ACHN (cell line): Measurements from ENCODE around the gene HDAC7.

ENCODE experiments used
- DNase-seq: peaks from one replicate; pipeline ENCODE4 v3.0.0-alpha.2; 2015
- in situ Hi-C: cut with HindIII; loops from 2 replicates; pipeline ENCODE4 v1.10.0; 2017; ENCODE audit warnings: low sequenced_read_pairs, low pct_ligation_motif_present, low pct_unique_long_range_greater_than_20kb

The HDAC7 gene

DNA sequence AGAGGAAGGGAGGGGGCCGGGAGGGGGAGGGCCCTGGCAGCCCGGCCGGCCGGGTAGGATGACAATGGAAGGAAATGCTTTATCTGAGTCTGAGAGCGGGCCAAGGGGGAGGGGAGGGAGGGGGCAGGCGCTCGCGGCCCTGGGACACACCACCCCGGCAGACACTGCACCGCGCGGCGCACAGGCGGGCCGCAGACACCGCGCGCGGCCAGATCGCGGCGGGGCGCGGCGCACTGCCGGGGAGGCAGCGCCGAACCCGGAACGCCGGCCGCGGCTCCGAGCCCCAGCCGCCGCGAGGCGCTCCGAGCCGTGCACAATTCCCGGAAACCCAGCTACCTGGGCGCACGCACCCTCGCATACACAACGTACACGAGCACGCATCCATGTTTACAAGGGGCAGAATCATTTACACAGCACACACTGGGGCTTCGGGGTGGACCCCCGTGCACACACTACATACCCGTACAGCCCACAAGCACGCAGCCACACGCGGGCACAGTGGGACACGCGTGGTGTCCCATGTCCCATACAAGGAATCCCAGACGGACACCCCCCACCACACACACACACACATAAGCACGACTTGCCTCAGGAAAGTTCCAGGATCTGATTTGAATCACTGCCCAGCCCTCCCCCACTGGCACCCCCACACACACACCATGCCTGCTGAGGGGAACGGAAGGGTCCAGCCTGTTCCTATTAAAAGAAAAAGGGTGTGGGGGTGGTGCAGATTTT, at the start of gene HDAC7:
Gene HDAC7 (minus strand): TSS at position 8 of the 735 bp plus-strand sequence. CDS start 118 bp downstream, outside the sequence.
- DNase-seq, result peak; percentile 83
- in situ Hi-C loops, result no loop called here

DNA sequence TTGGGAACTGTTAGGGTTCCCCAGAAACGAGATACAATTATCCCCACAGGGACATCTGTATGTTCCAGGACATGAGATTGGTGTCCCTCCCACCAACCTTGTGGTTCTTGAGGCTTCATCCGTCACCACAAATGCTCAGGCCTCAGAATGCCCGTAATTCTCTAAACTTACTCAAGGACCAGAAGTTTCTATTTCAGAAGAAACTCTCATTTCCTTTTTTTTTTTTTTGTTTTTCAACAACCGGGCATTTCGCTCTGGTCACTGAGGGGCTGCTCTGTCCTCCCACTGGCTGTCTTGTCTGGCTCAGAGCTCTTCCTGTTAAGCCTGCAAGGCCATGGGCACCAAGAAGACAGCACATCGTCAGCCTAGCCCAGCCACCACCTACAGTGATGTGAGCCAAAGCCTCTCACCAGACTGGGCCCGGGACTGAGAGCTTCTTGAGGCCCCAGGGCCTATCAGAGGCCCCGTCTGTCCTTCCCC, 48.9 kb upstream of the HDAC7 start:
- DNase-seq, result no peak
- in situ Hi-C loops, result no loop called here

DNA sequence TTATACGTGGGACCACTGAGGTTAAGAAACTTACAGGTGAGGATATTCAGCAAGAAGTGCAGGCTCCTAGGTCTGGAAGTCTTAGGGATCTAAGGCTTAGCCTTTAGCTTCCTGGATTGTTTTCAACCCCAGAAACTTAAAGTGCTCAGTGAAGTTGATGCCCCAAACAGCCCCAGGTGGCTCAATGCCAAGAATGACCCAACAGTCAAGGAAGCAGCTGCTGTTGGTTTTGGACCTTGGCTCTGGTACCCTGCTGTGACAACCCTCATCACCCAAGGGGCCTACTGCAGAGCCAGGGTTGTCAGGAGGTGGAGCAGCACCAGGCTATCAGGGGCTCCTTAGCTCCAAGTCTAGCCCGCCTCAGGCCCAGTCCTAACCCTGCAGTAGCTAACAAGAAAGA, 48.3 kb upstream of the HDAC7 start:
- in situ Hi-C loops, result no loop called here
- DNase-seq, result no peak

DNA sequence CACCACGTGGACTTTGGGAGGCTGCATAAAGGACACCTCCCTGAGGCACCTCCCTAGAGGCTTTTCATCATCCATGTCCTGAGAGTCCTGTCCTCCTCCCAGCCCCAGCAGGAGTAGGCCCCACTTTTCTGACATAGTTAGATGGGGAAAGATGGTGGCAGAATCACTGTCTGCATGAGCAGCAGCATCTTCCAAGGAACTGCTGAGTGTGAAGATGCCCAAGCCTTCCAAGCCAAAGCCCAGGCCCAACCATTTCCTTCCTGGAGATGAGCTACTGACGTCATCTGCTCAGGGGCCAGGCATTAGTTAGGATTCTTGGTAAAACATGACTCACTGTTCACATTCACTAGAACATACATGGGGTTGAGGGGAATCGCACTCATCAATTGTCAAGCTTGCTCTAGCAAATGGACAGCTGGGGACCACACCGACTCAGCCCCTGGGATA, 47.8 kb upstream of the HDAC7 start:
- no peak for DNase-seq
- in situ Hi-C loops, result no loop called here

DNA sequence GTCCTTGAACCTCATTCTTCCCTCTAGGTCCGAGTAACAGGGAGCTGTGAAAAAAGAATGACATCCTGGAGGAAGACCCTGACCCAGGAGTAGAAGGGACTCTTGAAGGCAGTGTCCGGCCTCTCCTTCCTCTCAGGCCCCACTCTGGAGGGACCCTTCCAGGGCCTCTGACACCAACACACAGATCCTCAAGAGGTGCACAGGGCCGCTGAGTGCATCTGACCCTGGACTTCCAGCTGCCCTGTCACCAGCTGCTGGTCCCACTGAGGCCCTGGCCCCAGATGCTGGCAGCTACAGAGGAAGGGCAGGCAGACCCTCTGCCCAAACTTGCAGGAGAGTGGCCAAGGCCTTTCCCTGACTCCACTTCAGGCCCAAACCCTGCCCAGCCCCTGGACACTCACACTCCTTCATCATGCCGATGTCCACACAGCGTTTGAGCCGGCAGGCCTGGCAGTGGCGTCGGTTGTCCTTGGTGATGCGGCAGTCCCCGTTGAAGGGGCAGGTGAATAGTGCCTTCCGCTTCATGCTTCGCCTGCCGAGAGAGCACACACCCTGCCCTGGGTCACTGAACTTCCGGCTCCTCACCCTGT, 45.0 kb upstream of the HDAC7 start:
- in situ Hi-C loops, result no loop called here
- DNase-seq, result no peak

DNA sequence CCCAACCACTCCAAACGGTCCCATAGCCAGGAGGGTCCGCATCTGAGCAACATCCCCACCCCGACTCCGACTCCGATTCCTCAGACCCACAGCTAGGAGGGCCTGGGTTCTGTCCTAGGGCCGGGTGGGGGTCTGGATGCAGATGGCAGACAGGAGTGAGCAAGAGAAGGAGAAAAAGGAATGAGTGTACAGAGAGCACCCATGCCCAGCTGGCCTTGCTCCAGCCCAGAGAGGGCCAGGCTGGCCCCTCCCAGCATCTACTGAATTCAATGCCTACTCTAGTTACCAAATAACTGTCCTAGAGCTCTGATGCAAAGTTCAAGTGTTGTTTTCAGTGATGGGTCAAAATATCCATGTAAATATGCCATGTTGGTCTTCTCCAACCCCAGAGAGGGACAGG, 44.3 kb upstream of the HDAC7 start:
- in situ Hi-C loops, result no loop called here

DNA sequence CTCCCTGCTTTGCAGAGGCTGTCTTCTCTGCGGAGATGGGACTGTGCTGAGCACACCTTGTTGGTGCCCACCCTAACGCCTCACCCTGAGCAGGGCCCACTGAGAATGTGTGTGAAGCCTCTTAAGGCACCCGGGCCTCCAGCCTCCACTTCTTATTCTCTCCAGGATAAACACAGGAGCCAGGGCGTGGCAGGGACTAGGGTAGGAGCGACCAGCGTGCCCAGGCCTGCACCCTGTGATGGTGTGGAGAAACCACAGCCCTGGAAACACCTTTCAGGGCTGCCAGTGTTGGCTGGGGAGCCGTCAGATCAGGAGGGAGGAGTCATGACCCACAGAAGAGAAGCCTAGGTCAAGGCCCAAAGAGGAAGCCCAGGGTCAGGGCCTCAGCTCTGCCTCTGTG, 43.8 kb upstream of the HDAC7 start:
- DNase-seq, result no peak
- in situ Hi-C loops, result no loop called here

More for the DNA sequence above, 44.3 kb upstream of the HDAC7 start:
- no peak for DNase-seq

DNA sequence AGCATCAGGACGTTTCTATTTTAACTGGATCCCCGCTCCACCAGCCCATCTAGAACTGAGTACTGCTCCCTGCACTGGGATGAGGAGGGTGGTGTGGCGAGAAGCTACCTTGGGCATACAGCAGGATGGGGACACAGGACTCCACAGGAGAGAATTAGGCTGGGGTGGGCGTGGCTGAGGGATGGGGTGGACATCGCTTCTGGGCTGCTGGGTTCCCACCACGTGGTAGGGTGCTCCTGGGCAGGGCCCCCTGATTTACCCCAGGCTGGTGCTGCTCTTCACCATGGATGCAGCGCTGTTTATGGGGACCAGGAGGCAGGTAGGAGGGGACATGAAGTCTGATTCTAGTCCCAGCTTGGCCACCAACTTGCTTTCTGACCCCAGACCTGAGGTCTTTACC, 43.2 kb upstream of the HDAC7 start:
- no peak for DNase-seq
- in situ Hi-C loops, result no loop called here

DNA sequence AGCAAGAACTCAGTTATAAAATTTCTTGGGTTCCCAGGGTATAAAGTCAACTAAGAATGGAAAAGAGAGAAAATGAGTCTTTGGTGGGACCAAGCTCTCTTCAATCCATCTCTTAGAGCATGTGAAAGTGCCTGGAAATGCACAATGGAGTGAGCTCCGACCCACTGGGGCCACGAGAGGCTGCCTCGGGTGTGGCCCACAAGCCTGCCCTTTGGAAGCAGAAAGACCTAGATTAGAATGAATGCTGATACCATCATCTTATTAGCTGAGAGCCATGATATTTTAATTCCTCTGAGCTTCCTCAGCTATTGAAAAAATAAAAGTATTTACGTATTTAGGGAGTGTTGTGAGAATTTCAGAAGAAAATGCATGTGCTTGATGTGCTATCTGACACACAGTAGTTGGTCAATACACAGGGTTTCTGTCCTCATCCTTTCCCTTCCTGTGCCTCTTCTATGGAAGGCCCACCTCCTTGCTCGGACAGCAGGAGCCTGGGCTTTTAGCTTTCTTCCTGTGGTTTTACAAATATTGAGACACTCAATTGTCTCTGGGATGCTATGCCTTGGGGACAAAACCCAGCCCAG, 42.6 kb upstream of the HDAC7 start:
- no peak for DNase-seq
- in situ Hi-C loops, result no loop called here

DNA sequence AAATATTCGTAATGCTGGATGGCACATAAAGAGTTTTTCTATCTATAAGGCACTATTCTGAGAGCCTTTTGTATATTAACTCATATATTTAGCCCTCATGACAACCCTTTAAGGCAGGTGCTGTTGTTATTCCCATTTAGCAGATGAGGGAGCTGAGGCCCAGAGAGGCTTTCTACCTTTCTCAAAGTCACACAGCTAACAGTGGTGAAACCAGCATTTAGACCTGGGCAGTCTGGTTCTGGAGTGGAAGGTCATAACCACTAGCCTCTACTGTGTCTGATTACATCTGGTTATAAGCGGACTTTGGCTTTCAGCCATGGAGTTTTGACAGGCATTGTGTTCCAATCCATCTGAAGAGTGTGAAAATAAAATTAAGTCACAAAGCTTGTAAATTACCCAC, 41.2 kb upstream of the HDAC7 start:
- no peak for DNase-seq
- in situ Hi-C loops, result no loop called here

DNA sequence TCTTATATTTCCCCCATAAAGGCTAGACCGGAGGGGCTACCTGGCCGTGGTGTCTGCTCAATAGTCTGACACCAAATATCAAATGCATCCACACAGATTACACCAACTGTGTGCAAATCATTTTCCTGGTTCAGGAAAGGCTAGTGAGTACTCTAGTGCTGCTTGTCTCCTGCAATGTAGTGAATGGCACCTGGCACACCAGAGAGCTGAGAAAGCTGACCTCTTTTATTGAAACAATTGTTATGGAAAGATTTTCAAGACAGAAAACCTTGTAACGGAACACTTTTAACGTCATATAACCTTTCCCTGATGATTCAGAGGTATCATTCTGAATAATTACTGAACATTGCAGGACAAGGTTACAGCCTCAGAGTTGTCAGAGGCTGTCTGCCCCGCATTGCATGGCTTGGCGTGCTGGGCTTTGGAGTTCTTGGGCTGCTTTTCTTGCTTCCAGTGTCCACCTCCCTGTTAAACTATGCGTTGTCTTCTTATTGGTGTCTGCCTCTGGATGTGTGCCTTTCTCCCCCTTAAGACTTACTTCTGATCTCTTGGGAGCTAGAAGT, 40.7 kb upstream of the HDAC7 start:
- in situ Hi-C loops, result no loop called here
- no peak for DNase-seq

DNA sequence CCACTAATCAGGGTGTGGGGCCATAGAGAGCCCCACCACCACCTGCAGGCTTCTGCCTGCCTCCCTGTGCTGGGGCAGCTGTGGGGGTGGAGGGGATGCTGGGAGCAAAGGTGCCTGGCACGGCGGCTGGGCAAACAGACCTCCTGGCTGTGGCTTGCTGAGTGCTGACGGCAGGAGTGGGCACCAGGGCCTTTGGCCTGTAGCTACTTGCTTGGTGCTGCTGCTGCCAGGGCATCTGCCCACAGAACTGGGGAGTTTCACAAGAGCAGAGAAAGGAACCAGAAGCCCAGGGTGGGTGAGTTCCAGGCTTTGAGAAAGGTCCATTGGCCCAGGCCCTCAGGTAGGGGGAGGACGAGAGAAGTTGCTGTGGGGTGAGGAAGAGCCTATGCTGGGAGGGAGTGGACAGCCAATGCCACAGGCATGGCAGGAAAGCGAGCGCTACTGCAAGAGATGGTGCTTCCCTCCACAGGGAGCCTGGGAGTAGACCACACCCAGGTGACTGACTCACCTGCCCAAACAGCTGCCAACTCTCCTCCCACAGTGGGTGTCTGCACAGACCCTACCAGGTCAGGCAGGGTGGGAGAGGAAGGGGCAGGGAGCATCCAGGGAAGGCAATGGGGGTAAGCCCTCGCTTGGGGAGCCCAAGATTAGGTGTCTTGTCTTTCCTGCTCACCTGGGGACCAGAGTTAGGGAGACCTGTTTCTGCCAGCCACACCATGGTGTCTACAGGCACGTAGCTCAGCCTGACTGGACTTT, 39.0 kb upstream of the HDAC7 start:
- in situ Hi-C loops, result no loop called here
- DNase-seq, result no peak

DNA sequence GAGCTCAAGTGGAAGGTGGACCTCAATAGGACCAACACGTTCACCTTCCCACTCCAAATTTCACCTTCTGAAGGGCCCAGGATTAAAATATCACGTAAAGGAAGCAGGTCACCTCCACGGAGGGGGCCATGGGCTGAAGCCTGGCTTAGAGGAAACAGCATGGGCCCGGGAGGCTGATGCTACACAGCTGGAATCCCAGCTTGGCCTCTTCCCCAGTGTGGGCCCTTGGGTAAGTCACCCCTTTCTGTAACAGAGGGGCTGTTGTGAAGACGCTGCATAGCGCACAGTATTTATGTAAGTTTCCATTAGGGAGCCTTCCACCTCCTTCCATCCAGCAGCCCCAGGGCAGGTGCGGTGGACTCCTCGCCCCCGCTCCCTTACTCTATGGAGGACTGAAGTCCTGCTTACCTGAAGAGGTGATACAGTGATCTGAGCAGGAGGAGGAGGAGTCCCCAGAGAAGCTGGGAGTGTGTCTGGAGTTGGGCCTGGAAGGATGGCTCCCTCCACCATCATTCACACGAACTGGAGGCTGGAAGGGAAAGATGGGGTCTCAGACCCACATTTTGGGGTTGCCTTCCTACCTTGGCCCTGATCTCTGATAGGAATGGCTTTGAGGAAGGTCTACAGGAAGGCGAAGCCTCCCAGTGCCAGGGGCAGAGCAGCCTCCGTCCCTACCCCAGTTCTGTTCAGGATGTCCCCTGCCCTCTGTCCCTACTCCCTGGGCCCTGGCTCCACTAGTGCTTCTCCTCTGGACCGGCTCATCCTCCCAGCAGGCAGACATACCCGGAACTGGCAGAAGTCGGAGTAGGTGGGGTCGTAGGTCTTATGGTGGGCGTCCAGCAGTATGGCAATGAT, 37.2 kb upstream of the HDAC7 start:
- no peak for DNase-seq
- in situ Hi-C loops, result no loop called here

DNA sequence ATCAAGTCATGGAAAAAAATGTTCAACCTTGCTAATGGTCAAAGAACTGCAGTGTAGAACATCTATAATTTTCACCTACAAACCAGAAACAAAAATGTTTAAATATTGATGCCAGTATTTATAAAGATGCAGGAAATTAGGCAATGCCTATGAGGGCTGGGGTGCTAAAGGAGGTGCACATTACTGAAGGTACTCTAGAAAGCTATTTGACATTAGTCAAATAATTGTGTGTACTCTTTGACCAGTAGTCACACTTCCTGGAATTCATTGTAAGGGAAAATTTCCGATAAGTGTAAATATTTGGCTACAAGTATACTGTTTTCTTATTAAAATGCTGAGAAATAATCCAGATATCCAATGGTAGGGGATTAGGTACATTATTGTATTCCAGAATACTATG, 36.4 kb upstream of the HDAC7 start:
- DNase-seq, result no peak
- in situ Hi-C loops, result no loop called here

DNA sequence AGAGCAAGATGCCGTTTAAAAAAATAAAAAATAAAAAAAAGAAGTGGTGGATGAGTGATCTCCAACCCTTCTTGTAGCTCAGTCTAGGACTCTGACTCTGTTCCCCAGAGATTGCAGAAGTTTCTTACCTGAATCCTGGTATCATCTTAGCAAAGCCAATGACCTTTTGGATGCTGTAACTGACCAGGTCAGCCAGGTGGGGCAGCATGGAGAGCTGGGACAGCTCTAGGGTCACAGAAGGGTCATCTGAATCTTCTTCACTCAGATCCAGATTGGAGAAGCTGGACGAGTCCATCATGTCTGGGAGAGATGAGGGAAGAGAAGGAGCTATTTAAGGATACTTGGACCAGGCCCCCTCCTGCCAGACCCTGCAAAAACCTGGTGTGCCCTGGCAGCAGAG, 35.8 kb upstream of the HDAC7 start:
- no peak for DNase-seq
- in situ Hi-C loops, result no loop called here

DNA sequence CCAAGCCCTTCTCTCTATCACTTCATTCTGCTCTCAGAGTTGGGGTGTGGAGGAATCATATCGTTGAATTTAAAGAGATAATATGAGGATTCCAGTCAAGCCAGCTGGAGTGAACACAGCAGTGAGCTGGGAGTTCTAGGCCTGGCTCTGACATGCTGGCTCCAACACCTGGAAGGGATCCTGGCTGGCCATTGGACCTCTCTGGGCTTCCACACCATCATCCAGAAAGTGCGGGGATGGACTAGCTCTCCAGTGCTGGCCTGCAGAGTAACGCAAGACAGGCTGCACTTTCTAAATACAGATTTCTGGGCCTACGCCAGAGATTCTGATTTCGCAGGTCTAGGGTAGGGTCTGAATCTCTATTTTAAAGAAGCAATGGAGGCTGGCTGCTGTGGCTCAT, 34.8 kb upstream of the HDAC7 start:
- no peak for DNase-seq
- in situ Hi-C loops, result no loop called here

DNA sequence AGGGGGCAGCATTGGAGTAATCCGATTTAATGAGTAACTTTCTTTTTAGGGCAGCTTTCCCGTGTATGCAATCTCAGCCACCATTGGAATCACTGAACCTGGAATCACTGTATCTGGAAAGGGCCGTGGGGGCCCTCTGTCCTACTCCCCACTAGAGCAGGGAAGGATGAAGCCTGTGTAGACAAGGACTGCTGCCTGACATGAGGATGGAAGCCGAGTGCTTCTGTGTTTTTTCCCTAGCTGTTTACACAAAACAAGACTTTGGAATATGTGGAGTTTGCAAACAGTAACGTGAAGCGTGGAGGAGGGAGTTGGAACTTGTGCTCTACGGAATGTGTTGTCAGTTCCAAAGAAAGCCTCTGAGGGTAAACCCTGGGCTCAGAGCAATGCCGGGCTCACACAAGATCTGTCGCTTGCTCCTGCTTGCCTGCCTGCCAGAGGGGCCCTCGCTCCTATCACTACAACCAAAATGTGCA, 32.4 kb upstream of the HDAC7 start:
- DNase-seq, result no peak
- in situ Hi-C loops, result no loop called here
